Activated CD8-positive, alpha-beta memory T cell treated with anti-CD3 and anti-CD28 coated beads for 1 hour (primary cell): ENCODE data around the gene HABP4.

ENCODE experiments used
- DNase-seq, 2 donors: peaks; one replicate each; pipeline ENCODE4 v3.0.0-alpha.2; 2020; ENCODE audit warnings: low read depth in 1 of 2; ENCODE audit errors: extremely low read depth in 1 of 2

The HABP4 gene

GRCh38 chr9:96449845-96450612 lies at the start of gene HABP4:
HABP4 (plus strand) TSS chr9:96450169; CDS start chr9:96450280, 111 bp downstream.
- peak; percentile 87 to 96 for DNase-seq

GRCh38 chr9:96408409-96409280 lies 41.3 kb upstream of the HABP4 start:
- no peak for DNase-seq

- DNase-seq, result no peak
Observed at GRCh38 chr9:96411129-96411838, 38.7 kb upstream of the HABP4 start.

- no peak for DNase-seq
Observed at GRCh38 chr9:96412174-96412913, 37.6 kb upstream of the HABP4 start.

- DNase-seq, result no peak
Observed at GRCh38 chr9:96413302-96414221, 36.4 kb upstream of the HABP4 start.

- DNase-seq, result peak; percentile 68 to 94
Observed at GRCh38 chr9:96417051-96417586, 32.9 kb upstream of the HABP4 start.

- DNase-seq, result no peak
Observed at GRCh38 chr9:96417661-96418082, 32.3 kb upstream of the HABP4 start.

GRCh38 chr9:96418083-96418919 lies 31.7 kb upstream of the HABP4 start, which contains the start of gene ZNF367:
ZNF367 (minus strand) TSS chr9:96418370; CDS start chr9:96418032, 338 bp downstream.
- DNase-seq, result peak; percentile 73 to 85

GRCh38 chr9:96418920-96419690 lies 30.9 kb upstream of the HABP4 start:
- DNase-seq, result peak in 1 of 2 donors; percentile 36

- no peak for DNase-seq
Observed at GRCh38 chr9:96419691-96419969, 30.3 kb upstream of the HABP4 start.

GRCh38 chr9:96420468-96421219 lies 29.3 kb upstream of the HABP4 start:
- no peak for DNase-seq

- no peak for DNase-seq
Observed at GRCh38 chr9:96423322-96423984, 26.5 kb upstream of the HABP4 start.

GRCh38 chr9:96423985-96424336 lies 26.0 kb upstream of the HABP4 start:
- no peak for DNase-seq

- no peak for DNase-seq
Observed at GRCh38 chr9:96425500-96426169, 24.3 kb upstream of the HABP4 start.

GRCh38 chr9:96429732-96430131 lies 20.2 kb upstream of the HABP4 start:
- no peak for DNase-seq

- DNase-seq, result no peak
Observed at GRCh38 chr9:96430377-96430776, 19.6 kb upstream of the HABP4 start.
